GM13976 (cell line): ENCODE results near the gene MRFAP1.

Experiments used
- DNase-seq: peaks from one replicate; pipeline ENCODE4 v3.0.0; 2012; ENCODE audit warnings: low spot score
- in situ Hi-C: fragments of 300-500 bp; cut with MboI; formaldehyde crosslinking; loops from one replicate; pipeline ENCODE4 v1.12.0; 2022; ENCODE audit warnings: low sequenced_read_pairs, mixed read lengths, inconsistent platforms; ENCODE audit not compliant: unreplicated experiment
- TF ChIP-seq, protein P1 (sequence below): IDR thresholded peaks from 2 replicates; pipeline ENCODE4 v1.5.1; 2012; ENCODE audit warnings: borderline replicate concordance, mild to moderate bottlenecking; ENCODE audit not compliant: insufficient read depth; ENCODE audit errors: extremely low read depth, missing control alignments, control extremely low read depth

The MRFAP1 gene

DNA sequence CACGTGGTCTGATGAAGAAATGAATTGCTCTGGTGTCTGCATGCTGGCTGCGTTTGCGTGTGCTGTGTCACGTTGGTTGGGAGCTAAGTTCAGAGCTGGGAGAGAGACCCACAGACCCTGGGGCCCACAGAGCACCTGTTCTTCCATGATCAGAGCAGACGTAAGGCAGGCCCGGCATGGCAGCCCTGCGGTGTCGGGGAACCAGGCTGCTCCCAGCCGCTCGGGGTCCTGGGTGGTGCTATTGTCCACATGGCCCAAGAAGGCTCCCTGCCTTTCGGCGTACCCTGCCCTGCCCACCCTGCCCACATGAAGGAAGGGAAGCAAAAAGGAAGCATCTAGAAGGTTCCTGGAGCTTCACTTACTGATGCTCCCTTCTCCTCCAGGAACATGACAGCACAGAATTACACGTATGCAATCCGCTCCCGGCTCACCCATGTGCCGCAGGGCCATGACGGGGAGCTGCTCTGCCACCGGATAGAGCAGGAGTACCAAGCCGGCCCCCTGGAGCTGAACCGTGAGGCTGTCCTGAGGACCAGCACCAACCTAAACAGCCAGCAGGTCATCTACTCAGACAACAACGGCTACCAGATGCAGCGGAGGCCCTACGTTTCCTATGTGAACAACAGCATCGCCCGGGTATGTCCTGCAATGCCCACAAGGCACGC lies 30.9 kb upstream of the MRFAP1 start:
- in situ Hi-C loops, result no loop called here

DNA sequence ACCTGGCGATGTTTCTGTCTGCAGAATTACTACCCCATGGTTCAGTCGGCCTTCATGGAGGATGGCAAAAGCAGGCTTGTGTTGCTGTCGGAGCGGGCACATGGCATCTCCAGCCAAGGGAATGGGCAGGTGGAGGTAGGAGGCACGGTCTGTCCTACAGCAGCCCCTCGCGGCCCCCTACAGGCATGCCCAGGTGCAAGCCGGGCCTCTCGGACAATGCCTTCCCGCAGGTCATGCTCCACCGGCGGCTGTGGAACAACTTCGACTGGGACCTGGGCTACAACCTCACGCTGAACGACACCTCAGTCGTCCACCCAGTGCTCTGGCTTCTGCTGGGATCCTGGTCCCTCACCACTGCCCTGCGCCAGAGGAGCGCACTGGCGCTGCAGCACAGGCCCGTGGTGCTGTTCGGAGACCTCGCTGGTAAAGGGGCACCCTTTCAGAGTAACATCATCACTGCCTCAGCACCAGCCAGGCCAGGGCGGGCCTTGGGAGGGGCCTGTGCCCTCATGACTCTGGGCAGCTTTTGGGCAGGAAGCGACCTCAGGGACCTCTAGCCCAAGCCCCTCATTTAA lies 29.5 kb upstream of the MRFAP1 start:
- TF ChIP-seq, protein P1, sequence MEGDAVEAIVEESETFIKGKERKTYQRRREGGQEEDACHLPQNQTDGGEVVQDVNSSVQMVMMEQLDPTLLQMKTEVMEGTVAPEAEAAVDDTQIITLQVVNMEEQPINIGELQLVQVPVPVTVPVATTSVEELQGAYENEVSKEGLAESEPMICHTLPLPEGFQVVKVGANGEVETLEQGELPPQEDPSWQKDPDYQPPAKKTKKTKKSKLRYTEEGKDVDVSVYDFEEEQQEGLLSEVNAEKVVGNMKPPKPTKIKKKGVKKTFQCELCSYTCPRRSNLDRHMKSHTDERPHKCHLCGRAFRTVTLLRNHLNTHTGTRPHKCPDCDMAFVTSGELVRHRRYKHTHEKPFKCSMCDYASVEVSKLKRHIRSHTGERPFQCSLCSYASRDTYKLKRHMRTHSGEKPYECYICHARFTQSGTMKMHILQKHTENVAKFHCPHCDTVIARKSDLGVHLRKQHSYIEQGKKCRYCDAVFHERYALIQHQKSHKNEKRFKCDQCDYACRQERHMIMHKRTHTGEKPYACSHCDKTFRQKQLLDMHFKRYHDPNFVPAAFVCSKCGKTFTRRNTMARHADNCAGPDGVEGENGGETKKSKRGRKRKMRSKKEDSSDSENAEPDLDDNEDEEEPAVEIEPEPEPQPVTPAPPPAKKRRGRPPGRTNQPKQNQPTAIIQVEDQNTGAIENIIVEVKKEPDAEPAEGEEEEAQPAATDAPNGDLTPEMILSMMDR, result no peak
- in situ Hi-C loops, result no loop called here
- no peak for DNase-seq

More for the DNA sequence above, 30.9 kb upstream of the MRFAP1 start:
- no peak for DNase-seq
- TF ChIP-seq, protein P1, result no peak

DNA sequence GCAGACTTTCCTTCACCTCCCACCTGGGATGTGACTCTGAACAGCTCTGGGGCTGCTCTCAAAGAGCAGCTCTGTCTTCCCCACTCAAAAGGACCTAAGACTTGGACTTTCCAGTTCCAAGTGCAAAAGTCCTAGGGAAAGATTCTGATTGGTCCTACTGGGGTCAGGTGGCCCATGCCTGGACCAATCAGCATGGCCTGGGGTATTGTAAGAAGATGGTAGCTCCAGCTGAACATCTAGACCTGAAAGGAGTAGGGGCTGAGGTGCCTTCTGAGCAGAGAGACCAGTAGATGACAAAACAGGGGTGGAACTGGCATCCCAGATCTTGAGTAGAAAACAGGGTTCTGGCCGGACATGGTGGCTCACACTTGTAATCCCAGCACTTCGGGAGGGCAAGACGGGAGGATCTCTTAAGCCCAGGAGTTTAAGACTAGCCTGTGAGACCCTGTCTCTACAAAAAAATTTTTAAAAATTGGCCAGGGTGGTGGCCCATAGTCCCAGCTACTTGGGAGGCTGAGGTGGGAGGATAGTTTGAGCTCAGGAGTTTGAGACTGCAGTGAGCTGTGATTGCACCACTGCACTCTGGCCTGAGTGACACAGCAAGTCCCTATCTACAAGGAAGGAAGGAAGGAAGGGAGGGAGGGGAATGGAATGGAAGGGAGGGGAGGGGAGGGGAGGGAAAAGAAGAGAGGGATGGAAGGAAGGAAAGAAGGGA lies 27.4 kb upstream of the MRFAP1 start:
- in situ Hi-C loops, result no loop called here
- TF ChIP-seq, protein P1, result no peak
- DNase-seq, result no peak

DNA sequence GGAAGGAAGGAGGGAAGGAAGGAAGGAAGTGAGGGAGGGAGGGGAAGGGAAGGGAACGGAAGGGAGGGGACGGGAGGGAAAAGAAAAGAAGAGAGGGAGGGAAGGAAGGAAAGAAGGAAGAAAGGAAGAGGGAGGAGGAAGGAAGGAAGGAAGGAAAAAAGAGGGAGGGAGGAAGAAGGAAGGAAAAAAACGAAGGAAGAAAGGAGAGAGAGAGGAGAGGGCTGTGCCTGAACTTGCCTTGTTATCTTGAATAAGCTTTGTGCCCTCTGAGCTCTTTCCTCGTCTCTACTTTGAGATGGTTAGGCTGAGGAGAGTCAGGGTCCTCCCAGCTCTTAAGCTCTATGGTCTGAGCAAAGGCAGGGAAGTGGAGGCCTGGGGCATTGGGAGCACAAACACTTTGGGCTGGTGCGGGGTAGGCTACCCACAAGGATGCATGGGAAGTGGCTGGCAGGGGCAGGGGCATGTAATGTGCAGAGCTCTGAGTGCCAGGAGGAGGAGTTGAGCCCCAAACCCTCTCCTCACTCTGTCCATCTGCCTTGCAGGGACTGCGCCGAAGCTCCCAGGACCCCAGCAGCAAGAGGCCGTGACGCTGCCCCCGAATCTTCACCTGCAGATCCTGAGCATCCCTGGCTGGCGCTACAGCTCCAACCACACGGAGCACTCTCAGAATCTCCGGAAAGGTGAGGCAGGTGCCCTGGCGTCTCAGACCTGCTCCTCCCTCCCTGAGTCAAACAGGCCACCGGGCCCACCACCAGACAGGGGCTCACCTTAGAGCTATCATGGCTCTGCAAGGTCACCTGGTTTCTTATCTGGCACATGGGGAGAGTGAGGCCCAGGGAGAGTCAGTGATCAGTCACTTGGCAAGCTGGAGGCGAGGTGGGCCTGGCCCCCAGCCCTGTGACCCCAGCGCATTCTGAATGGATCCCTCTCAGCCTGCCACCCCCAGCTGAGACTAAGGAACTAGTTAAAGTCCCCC lies 26.5 kb upstream of the MRFAP1 start:
- TF ChIP-seq, protein P1, result no peak
- no peak for DNase-seq
- in situ Hi-C loops, result no loop called here

DNA sequence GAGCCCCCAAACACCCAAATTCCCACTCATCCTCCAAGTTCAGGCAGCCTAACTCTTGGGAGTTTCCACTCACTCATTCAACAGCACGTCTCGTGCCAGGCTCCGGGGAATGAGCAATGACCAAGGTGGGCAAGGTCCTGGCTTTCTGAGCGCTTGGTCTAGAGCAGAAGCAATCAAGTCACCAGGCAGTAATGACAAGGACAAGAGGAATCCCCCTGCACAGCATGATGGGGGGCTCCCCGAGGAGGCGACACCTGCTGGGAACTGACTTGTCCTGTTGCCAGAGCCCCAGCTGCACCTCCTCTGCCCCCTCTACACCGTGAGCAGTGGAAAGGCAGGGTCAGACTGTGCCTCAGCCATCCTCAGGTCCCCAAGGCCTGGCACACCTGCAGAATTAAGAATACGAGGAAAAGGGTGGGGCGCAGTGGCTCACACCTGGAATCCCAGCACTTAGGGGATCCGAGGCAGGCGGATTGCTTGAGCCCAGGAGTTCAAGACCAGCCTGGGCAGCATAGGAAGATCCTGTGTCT lies 25.7 kb upstream of the MRFAP1 start:
- in situ Hi-C loops, result no loop called here
- no peak for DNase-seq
- TF ChIP-seq, protein P1, result no peak
